ENCODE measurements around the gene SEMA3B.

GRCh38 chr3:50229490-50229889, 39.5 kb upstream of the SEMA3B start:
- TF ChIP-seq CTCF (optimal IDR thresholded peaks at IDR 0.05 in 1 of 3, IDR thresholded peaks at IDR 0.05 in 1 of 3, conservative IDR thresholded peaks at IDR 0.05 in 1 of 3; ENCODE audit: extremely low read depth in 1 of 3, insufficient read depth in 2 of 3, low read length in 3 of 3) (no peak), EZH2 (IDR thresholded peaks at IDR 0.05; ENCODE audit: low read length) (no peak)

Measured in keratinocyte (primary cell).